Ovary (tissue), 3 donors: ENCODE results near the gene PIGU.

Source experiments
- CTCF ChIP-seq, 3 donors: fragments of 450-650 bp in 2 of 3; fragments of 200-600 bp in 1 of 3; IDR thresholded peaks; one replicate each; pipeline versions ENCODE4 v1.5.1 to v1.8.0; 2016 to 2022; ENCODE audit warnings: antibody characterized with exemption in 3 of 3, mild to moderate bottlenecking in 1 of 3
- POLR2A ChIP-seq: fragments of 450-650 bp; IDR thresholded peaks from one replicate; pipeline ENCODE4 v1.6.1; 2017; ENCODE audit warnings: antibody characterized with exemption, mild to moderate bottlenecking, moderate library complexity
- donor health status: DM: no; HTN: no; CAD: no.

- TF ChIP-seq POLR2A (no peak), CTCF (IDR thresholded peaks at IDR 0.05) (no peak)
Measured at GRCh38 chr20:34706912-34707784, 30.3 kb upstream of the PIGU start.
